Measurements from ENCODE around the gene TMEM258.

GRCh38 chr11:61833926-61834277 is 41.5 kb upstream of the TMEM258 start:
- TF ChIP-seq, protein P1, sequence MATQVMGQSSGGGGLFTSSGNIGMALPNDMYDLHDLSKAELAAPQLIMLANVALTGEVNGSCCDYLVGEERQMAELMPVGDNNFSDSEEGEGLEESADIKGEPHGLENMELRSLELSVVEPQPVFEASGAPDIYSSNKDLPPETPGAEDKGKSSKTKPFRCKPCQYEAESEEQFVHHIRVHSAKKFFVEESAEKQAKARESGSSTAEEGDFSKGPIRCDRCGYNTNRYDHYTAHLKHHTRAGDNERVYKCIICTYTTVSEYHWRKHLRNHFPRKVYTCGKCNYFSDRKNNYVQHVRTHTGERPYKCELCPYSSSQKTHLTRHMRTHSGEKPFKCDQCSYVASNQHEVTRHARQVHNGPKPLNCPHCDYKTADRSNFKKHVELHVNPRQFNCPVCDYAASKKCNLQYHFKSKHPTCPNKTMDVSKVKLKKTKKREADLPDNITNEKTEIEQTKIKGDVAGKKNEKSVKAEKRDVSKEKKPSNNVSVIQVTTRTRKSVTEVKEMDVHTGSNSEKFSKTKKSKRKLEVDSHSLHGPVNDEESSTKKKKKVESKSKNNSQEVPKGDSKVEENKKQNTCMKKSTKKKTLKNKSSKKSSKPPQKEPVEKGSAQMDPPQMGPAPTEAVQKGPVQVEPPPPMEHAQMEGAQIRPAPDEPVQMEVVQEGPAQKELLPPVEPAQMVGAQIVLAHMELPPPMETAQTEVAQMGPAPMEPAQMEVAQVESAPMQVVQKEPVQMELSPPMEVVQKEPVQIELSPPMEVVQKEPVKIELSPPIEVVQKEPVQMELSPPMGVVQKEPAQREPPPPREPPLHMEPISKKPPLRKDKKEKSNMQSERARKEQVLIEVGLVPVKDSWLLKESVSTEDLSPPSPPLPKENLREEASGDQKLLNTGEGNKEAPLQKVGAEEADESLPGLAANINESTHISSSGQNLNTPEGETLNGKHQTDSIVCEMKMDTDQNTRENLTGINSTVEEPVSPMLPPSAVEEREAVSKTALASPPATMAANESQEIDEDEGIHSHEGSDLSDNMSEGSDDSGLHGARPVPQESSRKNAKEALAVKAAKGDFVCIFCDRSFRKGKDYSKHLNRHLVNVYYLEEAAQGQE (IDR thresholded peaks at IDR 0.05; ENCODE audit: low read depth), result no peak
- no peak for TF ChIP-seq RAD21 (IDR thresholded peaks at IDR 0.05; ENCODE audit: low read depth)
- TF ChIP-seq TAF1 (IDR thresholded peaks at IDR 0.05; ENCODE audit: low read depth), result no peak
- TF ChIP-seq CREB1 (IDR thresholded peaks at IDR 0.05; ENCODE audit: low read depth), result no peak
- TF ChIP-seq, protein P2, sequence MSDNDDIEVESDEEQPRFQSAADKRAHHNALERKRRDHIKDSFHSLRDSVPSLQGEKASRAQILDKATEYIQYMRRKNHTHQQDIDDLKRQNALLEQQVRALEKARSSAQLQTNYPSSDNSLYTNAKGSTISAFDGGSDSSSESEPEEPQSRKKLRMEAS (IDR thresholded peaks at IDR 0.05), result no peak
- no peak for TF ChIP-seq FOXM1 (IDR thresholded peaks at IDR 0.05; ENCODE audit: borderline replicate concordance, low read depth)
- TF ChIP-seq EP300 (IDR thresholded peaks at IDR 0.05; ENCODE audit: borderline replicate concordance), result no peak
- no peak for TF ChIP-seq NFIC (IDR thresholded peaks at IDR 0.05)
- TF ChIP-seq ZBTB7A (IDR thresholded peaks at IDR 0.05; ENCODE audit: low read depth), result no peak
- TF ChIP-seq EGR1 (IDR thresholded peaks at IDR 0.05), result no peak
- TF ChIP-seq TEAD4 (IDR thresholded peaks at IDR 0.05), result no peak

Measured in Ishikawa (cell line).